Neuronal stem cell (in vitro differentiated cells): ENCODE data around the gene MERTK.
"Not testable (repeated sequence)": the region's sequence is repeated elsewhere in the genome, so short reads cannot be mapped to it uniquely, and the experiment has no call there.

Experiments
- DNase-seq: peaks from one replicate; pipeline ENCODE4 v3.0.0-alpha.2; 2013; ENCODE audit warnings: low spot score
- H2AFZ ChIP-seq: one replicate; pipeline ENCODE4 v1.6.1; 2013; ENCODE audit warnings: mild to moderate bottlenecking, low read length, inconsistent platforms
- H2AK5ac ChIP-seq: 2 replicates; pipeline ENCODE4 v1.6.1; 2013; ENCODE audit warnings: low read depth, mild to moderate bottlenecking, inconsistent platforms, low read length, moderate library complexity, mixed read lengths
- H2BK120ac ChIP-seq: 2 replicates; pipeline ENCODE4 v1.6.1; 2013; ENCODE audit warnings: low read depth, mild to moderate bottlenecking, inconsistent platforms, low read length, moderate library complexity, mixed read lengths
- H2BK12ac ChIP-seq: one replicate; pipeline ENCODE4 v1.6.1; 2013; ENCODE audit warnings: low read length, inconsistent platforms
- H2BK15ac ChIP-seq: 2 replicates; pipeline ENCODE4 v1.6.1; 2013; ENCODE audit warnings: mild to moderate bottlenecking, low read length, inconsistent platforms, mixed read lengths
- H2BK5ac ChIP-seq: one replicate; pipeline ENCODE4 v1.6.1; 2013; ENCODE audit warnings: inconsistent platforms, mild to moderate bottlenecking, low read length, moderate library complexity
- H3K14ac ChIP-seq: one replicate; pipeline ENCODE4 v1.6.1; 2013; ENCODE audit warnings: low read length, inconsistent platforms
- H3K18ac ChIP-seq: 2 replicates; pipeline ENCODE4 v1.6.1; 2013; ENCODE audit warnings: low read length, inconsistent platforms
- H3K23ac ChIP-seq: 2 replicates; pipeline ENCODE4 v1.6.1; 2013; ENCODE audit warnings: low read depth, mild to moderate bottlenecking, mixed read lengths, low read length, inconsistent platforms; ENCODE audit not compliant: poor library complexity
- H3K27ac ChIP-seq: replicated peaks from 3 replicates; pipeline ENCODE4 v1.5.1; 2013; ENCODE audit warnings: low read length, inconsistent platforms
- H3K27me3 ChIP-seq, 3 experiments: 2 replicates each; pipeline ENCODE4 v1.6.1; 2013; ENCODE audit warnings: low read length in 3 of 3, mild to moderate bottlenecking in 2 of 3, inconsistent platforms in 1 of 3, low read depth in 1 of 3, mixed read lengths in 1 of 3, moderate library complexity in 1 of 3; ENCODE audit not compliant: control insufficient read depth in 3 of 3, insufficient read depth in 3 of 3
- H3K36me3 ChIP-seq, 2 donors: replicated peaks in 1 of 2; 2 replicates each; pipeline ENCODE4 v1.6.1; 2013; ENCODE audit warnings: low read length in 2 of 2; ENCODE audit not compliant: control insufficient read depth in 2 of 2, insufficient read depth in 2 of 2
- H3K4ac ChIP-seq: 2 replicates; pipeline ENCODE4 v1.6.1; 2013; ENCODE audit warnings: inconsistent platforms, mild to moderate bottlenecking, low read length, moderate library complexity
- H3K4me1 ChIP-seq, 2 donors: 1 replicate in 1 of 2; 2 replicates in 1 of 2; pipeline ENCODE4 v1.6.1; 2013; ENCODE audit warnings: low read length in 2 of 2, low read depth in 1 of 2; ENCODE audit not compliant: control insufficient read depth in 2 of 2, insufficient read depth in 1 of 2
- H3K4me2 ChIP-seq: one replicate; pipeline ENCODE4 v1.6.1; 2013; ENCODE audit warnings: mild to moderate bottlenecking, low read length, inconsistent platforms; ENCODE audit not compliant: insufficient read depth, poor library complexity, severe bottlenecking
- H3K4me3 ChIP-seq, 2 donors: 2 replicates each; pipeline ENCODE4 v1.5.1; 2013; ENCODE audit warnings: low read length in 2 of 2, mild to moderate bottlenecking in 2 of 2, inconsistent platforms in 1 of 2, moderate library complexity in 1 of 2
- H3K79me1 ChIP-seq: one replicate; pipeline ENCODE4 v1.6.1; 2013; ENCODE audit warnings: low read depth, mild to moderate bottlenecking, inconsistent platforms, low read length, moderate library complexity
- H3K9ac ChIP-seq: one replicate; pipeline ENCODE4 v1.6.1; 2013; ENCODE audit warnings: mild to moderate bottlenecking, low read depth, low read length, inconsistent platforms; ENCODE audit not compliant: poor library complexity
- H3K9me3 ChIP-seq, 2 donors: replicated peaks in 1 of 2; 2 replicates each; pipeline versions ENCODE3 to v1.6.1; 2013; ENCODE audit warnings: low read length in 2 of 2, mild to moderate bottlenecking in 2 of 2, inconsistent platforms in 1 of 2, low read depth in 1 of 2, mixed read lengths in 1 of 2, moderate library complexity in 1 of 2; ENCODE audit not compliant: control insufficient read depth in 2 of 2, insufficient read depth in 1 of 2
- H4K8ac ChIP-seq: one replicate; pipeline ENCODE4 v1.6.1; 2013; ENCODE audit warnings: low read depth, mild to moderate bottlenecking, inconsistent platforms, low read length, moderate library complexity
- H4K91ac ChIP-seq: one replicate; pipeline ENCODE4 v1.6.1; 2013; ENCODE audit warnings: low read length, low read depth, mild to moderate bottlenecking, inconsistent platforms; ENCODE audit not compliant: poor library complexity
- WGBS, 2 donors: extraction: QIAGEN DNeasy Blood & Tissue Kit; methylation state at CpG; one replicate each; pipeline ENCODE4 v1.1.7; 2013; ENCODE audit warnings: missing lambda C conversion rate in 2 of 2, mixed read lengths in 1 of 2; ENCODE audit not compliant: insufficient read length in 2 of 2, insufficient replicate concordance in 1 of 2; ENCODE audit errors: extremely low coverage in 2 of 2; 5-methylcytosine and 5-hydroxymethylcytosine counted together

MERTK gene

GRCh38 chr2:111963508-111963907 is 65.1 kb downstream of the MERTK start:
- not testable (repeated sequence) for H3K79me1 ChIP-seq, H2BK120ac ChIP-seq, H2BK15ac ChIP-seq, H2BK12ac ChIP-seq, H3K36me3 ChIP-seq, DNase-seq, H3K4me1 ChIP-seq, H2BK5ac ChIP-seq, H2AFZ ChIP-seq, H3K9me3 ChIP-seq, H3K4ac ChIP-seq, H3K27ac ChIP-seq, H4K8ac ChIP-seq, H3K9ac ChIP-seq, H2AK5ac ChIP-seq, H3K23ac ChIP-seq, H3K4me2 ChIP-seq, H3K18ac ChIP-seq, H3K4me3 ChIP-seq, H3K14ac ChIP-seq, H3K27me3 ChIP-seq, H4K91ac ChIP-seq
- no CpG with 5 or more reads among the region's 4 CpGs for WGBS, 2 donors

DNA sequence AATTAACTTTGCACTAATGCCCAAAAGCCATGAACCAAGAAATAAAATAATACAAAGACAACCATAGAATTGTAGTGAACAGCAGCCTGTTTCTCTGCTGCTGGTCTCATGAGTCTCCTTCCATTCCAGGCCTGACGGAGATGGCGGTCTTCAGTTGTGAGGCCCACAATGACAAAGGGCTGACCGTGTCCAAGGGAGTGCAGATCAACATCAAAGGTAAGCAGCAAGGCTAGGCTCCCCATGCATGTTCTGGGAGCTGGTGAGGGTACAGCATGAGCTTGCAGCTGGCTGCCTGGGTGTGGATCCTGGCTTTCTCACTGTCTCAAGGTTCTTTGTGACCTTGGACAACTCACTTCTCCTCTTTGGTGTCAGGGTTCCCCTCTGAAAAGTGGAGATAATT is 66.7 kb downstream of the MERTK start:
- Histone ChIP-seq H3K36me3 (peaks cover 0 to 11% of the 10 kb centered on the region in 2 donors), H2AFZ (no peak overlapping the region), H3K18ac (peak overlapping the region; percentile 81), H2BK15ac (no peak overlapping the region), H2BK5ac (no peak overlapping the region), H3K27me3 (no peaks in the 10 kb centered on the region), H3K79me1 (no peaks in the 10 kb centered on the region), H2AK5ac (no peak overlapping the region), H4K91ac (no peak overlapping the region), H2BK120ac (no peak overlapping the region), H3K23ac (no peak overlapping the region), H3K4me3 (no peak overlapping the region), H3K27ac (no peak overlapping the region), H4K8ac (no peak overlapping the region), H3K9me3 (no peaks in the 10 kb centered on the region), H2BK12ac (no peak overlapping the region), H3K4me2 (no peak overlapping the region), H3K14ac (no peak overlapping the region), H3K4ac (no peak overlapping the region), H3K9ac (no peak overlapping the region), H3K4me1 (peaks cover 0 to 7% of the 10 kb centered on the region in 2 donors)
- DNase-seq, result no peak
- WGBS, 2 donors, result no CpG with 5 or more reads among the region's 3 CpGs

- Histone ChIP-seq H3K18ac (no peak overlapping the region), H3K4me3 (no peak overlapping the region), H3K9me3 (no peaks in the 10 kb centered on the region), H2BK120ac (no peak overlapping the region), H2BK5ac (no peak overlapping the region), H4K8ac (no peak overlapping the region), H3K27ac (no peak overlapping the region), H2BK15ac (no peak overlapping the region), H3K36me3 (peaks cover 0 to 11% of the 10 kb centered on the region in 2 donors), H3K14ac (no peak overlapping the region), H3K9ac (no peak overlapping the region), H3K27me3 (no peaks in the 10 kb centered on the region), H3K4ac (no peak overlapping the region), H3K4me1 (peaks cover 0 to 7% of the 10 kb centered on the region in 2 donors), H2AFZ (no peak overlapping the region), H3K23ac (no peak overlapping the region), H4K91ac (no peak overlapping the region), H2AK5ac (no peak overlapping the region), H3K4me2 (no peak overlapping the region), H3K79me1 (no peaks in the 10 kb centered on the region), H2BK12ac (no peak overlapping the region)
- WGBS, 2 donors, result no CpG with 5 or more reads among the region's 1 CpG
- no peak for DNase-seq
Measured at GRCh38 chr2:111966241-111966640, 67.8 kb downstream of the MERTK start.

- no peak overlapping the region for H4K8ac ChIP-seq
Measured at GRCh38 chr2:111967018-111967417, 68.6 kb downstream of the MERTK start.

More at GRCh38 chr2:111967018-111967417, 68.6 kb downstream of the MERTK start:
- no peak overlapping the region for H3K4ac ChIP-seq
- H3K18ac ChIP-seq, result peak overlapping the region; percentile 44
- H3K9ac ChIP-seq, result no peak overlapping the region
- no peak overlapping the region for H4K91ac ChIP-seq
- H3K23ac ChIP-seq, result no peak overlapping the region
- H2BK15ac ChIP-seq, result no peak overlapping the region
- H2BK12ac ChIP-seq, result no peak overlapping the region
- H3K27me3 ChIP-seq, result no peaks in the 10 kb centered on the region
- H3K79me1 ChIP-seq, result no peaks in the 10 kb centered on the region
- H2BK120ac ChIP-seq, result no peak overlapping the region
- no peaks in the 10 kb centered on the region for H3K9me3 ChIP-seq
- no peak overlapping the region for H3K4me3 ChIP-seq
- DNase-seq, result no peak
- H2AK5ac ChIP-seq, result no peak overlapping the region
- no peak overlapping the region for H2BK5ac ChIP-seq
- peaks cover 0 to 7% of the 10 kb centered on the region in 2 donors for H3K4me1 ChIP-seq
- no CpG with 5 or more reads among the region's 1 CpG for WGBS, 2 donors
- no peak overlapping the region for H3K27ac ChIP-seq
- H3K36me3 ChIP-seq, result peaks cover 0 to 11% of the 10 kb centered on the region in 2 donors
- H3K14ac ChIP-seq, result no peak overlapping the region
- no peak overlapping the region for H2AFZ ChIP-seq
- H3K4me2 ChIP-seq, result no peak overlapping the region
